ENCODE data around the gene HAX1.
"Not testable (repeated sequence)": the region's sequence is repeated elsewhere in the genome, so short reads cannot be mapped to it uniquely, and the experiment has no call there.

HAX1 gene

GRCh38 chr1:154272217-154272998, at the start of gene HAX1:
HAX1 (plus strand) TSS chr1:154272629; CDS start chr1:154272724, 95 bp downstream.
- peak; percentile 99 for DNase-seq

- DNase-seq: no peak
Measured at GRCh38 chr1:154222918-154223317, 49.5 kb upstream of the HAX1 start.

GRCh38 chr1:154223621-154224020, 48.8 kb upstream of the HAX1 start:
- DNase-seq: no peak

DNA sequence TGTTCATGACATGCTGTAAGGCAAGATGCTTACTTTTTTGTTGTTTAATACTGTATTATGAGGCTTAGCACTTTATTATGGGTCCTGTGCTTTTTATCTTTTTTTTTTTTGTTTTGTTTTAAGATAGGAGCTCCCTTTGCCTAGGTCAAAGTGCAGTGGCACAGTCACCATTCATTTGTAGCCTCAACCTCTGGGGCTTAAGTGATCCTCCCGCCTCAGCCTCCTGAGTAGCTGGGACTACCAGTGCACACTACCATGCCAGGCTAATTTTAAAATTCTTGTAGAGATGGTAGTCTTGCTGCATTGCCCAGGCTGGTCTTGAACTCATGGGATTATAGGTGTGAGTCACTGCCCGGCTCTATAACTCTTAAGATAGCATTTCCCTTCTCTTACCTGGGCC, 47.1 kb upstream of the HAX1 start:
- no peak for DNase-seq

DNA sequence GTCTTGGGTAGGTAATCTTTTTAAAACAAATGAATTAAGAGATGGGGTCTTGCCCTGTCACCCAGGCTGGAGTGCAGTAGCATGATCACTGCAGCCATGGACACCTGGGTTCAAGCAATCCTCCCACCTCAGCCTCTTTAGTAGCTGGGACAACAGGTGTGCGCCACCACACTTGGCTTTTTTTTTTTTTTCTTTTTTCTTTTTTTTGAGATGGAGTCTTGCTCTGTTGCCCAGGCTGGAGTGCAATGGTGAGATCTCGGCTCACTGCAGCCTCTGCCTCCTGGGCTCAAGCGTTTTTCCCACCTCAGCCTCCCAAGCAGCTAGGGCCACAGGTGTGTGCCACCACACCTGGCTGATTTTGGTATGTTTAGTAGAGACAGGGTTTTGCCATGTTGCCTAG, 41.3 kb upstream of the HAX1 start:
- not testable (repeated sequence) for DNase-seq

GRCh38 chr1:154233127-154233526, 39.3 kb upstream of the HAX1 start:
- DNase-seq: not testable (repeated sequence)

GRCh38 chr1:154236855-154237254, 35.6 kb upstream of the HAX1 start:
- no peak for DNase-seq

- DNase-seq: no peak
Measured at GRCh38 chr1:154237435-154237834, 35.0 kb upstream of the HAX1 start.

DNA sequence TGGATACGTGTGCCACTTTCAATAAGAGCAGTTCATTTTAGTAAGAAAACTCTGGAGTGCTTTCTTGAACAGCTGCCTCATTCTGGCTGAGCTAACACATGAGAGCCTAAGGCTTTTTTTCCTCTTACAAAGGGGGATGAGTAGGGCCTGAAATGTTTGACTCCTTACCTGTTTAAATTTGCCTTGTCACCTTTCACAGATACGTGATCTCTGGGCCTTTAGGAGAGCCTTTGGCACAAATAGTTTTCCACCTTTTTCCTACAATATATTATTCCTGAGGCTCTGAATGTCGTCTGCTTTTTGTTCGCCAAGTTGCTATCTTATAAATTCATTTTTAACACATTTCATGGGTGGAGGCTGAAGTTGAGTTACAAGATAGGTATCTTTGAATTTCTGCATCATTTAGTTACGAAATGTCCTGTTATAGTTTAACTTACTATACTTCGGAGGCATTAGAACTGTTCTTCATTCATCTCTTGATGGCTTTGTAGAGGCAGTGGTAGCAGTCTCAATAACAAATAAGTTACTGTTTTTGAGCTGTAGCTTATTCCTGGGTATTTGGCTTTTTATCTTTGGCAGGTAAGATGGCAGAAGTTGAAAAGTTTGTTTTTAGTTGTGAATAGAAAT, 34.4 kb upstream of the HAX1 start:
- DNase-seq: no peak

GRCh38 chr1:154239491-154239890, 32.9 kb upstream of the HAX1 start:
- no peak for DNase-seq

GRCh38 chr1:154240294-154240833, 32.1 kb upstream of the HAX1 start:
- no peak for DNase-seq

DNA sequence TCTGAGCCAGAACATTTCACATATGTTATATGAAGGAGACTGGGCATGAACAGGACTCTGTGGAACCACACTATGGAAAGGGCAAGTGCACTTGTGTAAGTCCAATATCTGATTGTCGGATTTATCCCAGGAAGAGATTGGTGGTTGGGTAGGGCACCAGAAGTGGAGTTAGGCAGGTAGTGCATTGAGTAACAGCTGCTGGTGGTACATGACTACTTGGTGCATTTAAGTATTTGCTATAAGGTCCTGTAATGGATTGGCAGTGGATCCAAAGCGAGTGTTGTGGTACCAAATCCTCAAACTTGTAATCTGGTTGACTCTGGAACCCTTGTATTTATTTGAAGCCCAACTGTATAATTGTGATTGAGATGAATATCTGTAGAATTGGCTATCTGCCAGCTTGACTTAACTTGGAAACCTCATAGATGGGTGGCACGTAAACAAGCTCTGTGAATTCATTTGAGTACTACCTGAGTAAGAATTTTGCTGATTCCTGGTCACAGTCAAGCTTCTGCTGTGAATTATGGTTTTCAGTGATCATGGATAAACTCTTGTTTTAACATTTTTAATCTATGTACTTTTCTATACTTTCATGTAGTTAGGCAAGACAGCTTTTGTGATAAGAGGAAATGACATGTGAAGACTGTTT, 30.6 kb upstream of the HAX1 start:
- peak; percentile 17 for DNase-seq

DNA sequence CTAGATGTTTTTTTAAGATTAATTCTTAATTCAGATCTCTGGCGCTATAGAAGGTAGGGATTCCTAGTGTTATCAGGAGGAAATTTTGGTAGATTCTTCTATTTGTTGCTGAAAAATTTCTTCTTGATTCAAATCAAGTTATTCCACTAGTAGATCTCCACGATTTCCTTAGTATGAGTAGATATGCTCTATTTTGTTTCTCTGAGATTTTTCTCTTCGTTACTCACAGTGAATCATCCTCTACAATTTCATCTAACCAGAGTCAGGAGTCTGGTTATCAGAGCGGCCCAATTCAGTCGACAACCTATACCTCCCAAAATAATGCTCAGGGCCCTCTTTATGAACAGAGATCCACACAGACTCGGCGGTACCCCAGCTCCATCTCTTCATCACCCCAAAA, 18.8 kb upstream of the HAX1 start:
- no peak for DNase-seq

DNA sequence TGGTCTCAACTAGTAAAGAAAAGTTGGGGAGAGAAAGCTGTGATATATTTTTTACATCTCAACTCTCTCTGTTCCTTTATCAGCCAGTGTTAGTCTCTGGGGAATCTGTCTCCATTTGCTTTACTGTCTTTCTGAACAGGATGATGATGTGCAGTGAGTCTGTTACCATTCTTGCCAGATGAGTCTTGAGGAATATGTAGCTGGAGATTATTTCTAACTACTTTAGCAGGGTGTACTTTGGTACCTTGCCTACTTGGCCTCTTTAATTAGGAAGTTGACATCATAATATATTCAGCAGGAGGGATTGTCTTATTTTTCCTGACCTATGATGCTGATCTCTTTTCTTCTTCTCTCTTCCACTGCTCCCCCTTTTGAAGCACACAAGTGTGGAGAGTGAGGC, 15.7 kb upstream of the HAX1 start:
- DNase-seq: no peak

GRCh38 chr1:154258784-154259183, 13.6 kb upstream of the HAX1 start:
- no peak for DNase-seq

DNA sequence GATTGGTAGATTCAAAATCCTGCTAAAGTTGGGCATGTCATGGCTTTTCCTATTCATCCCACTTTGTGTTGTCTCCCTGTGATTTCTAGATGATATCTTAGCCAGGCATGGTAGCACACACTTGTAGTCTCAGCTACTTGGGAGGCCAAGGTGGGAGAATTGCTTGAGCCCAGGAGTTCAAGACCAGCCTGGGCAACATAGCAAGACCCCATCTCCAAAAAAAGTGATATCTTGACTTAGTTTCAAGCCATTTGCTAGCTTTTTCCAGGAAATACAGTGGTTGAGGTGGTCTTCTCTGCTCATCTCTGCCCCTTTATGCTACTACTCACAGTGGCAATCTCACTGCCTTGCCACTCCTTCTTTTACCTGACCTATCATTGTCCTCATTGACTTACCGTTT, 12.3 kb upstream of the HAX1 start:
- no peak for DNase-seq

DNA sequence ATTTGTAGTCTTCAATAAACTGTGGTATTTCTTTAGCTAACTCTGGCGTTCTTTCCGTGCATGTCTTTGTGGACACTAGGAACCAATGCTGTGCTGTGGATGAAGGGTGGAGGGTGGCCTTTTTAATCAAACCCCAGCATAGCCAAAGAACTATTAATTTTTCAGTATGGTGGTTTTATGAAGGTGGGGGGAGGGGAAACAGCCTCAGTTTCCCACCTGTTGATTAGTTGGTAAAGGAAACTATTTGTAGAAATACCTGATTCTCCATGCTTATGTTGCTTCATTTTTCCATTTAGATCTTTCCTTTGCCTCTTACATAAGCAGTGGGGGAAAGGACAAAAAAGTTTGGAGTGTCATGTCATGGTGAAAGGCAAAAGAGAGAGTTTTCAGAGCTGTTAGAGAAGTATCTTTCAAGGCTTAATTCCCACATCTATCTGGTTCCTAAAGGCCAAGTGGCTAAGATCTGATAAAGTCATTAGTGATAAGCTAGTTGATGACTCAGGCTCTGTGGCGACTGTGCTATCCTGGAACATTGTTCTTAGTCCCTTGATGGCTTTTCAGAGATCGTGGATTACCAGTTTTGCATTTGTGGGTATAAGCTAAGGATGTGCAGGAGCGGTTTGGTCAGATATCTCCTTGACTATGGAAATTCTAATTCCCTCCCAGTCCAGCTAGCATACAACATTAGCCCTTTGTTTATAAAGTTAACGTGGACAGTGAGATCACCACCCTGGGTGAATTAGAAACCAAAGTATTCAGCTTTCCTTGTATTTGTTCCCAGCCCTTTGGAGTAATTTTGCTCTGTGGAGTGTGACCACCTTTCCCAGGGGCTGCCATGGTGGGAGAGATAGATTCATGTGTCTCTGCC, 8.7 kb upstream of the HAX1 start:
- DNase-seq: no peak

DNA sequence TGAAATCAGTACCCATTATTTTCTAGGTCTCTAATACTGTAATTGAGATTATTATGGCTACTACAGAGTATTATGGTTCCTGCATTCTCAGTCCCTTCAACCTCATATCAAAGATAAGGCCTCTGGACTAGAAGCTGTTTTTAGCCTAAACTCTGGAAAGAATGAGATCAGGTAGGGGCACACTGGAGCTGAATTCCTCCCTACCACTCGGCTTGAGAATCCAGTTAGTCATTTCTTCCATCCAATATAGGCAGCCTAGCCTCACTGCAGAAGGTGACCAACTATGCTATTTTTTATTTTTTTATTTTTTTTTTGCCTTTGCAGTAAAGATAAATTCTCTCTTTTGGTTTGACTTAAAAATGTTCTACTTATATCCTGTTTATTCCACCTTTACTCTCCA, 8.0 kb upstream of the HAX1 start:
- DNase-seq: no peak

DNA sequence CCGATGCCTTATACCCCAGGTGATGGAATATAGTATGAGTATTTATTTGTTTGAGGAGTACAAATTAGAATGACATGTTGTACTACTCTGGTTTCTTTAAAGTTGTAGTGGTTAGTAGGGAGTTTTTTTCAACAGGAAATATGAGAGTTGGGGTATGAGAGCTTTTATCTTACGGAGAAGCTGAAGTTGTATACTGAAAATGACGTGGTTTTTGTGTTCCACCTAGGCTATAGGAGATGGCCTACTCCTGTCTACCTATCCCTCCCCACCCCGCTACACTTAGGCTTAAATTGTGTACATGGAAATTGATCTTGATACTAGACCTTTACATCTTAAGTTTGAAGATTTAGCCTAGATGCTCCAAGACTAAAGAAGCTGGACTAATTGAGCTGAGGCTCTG, 6.8 kb upstream of the HAX1 start:
- peak; percentile 65 for DNase-seq

DNA sequence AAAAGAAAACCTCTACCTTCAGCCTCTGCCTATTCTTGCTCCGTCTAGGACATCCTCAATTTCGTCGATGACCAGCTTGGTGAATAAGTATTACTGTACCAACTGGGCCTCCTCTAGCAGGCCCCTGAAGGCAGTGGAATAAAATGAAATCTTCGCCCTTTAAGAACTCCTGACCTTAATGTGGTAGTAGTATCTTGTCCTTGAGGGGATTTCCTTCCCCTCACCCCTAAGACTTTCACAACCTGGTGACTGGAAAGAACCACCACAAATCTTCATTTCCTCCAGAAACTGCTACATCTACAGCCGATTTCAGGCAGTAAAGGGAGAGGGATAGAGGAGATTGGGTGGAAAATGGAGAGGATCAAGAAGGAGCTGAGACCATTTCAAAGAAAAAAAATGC, 1.6 kb upstream of the HAX1 start:
- DNase-seq: no peak

DNA sequence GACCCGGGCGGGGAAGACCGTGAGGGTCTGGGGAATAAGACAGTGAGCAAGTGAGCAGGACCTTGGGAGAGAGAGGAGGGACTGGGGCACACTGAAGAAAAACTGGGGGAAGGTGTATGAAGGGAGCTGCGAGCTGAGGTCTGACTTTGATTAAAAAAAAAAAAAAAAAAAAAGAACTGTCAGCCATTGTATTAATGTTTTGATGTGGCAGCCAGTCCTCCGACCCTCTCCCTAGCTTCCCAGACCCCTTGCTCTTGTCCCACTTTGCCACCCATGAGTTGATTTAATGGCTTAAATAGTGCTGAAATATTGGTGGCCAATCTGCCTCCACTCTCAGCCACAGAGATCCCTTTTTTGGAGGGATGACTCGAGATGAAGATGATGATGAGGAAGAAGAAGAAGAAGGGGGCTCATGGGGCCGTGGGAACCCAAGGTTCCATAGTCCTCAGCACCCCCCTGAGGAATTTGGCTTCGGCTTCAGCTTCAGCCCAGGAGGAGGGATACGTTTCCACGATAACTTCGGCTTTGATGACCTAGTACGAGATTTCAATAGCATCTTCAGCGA, 652 bp downstream of the HAX1 start:
- no peak for DNase-seq

DNA sequence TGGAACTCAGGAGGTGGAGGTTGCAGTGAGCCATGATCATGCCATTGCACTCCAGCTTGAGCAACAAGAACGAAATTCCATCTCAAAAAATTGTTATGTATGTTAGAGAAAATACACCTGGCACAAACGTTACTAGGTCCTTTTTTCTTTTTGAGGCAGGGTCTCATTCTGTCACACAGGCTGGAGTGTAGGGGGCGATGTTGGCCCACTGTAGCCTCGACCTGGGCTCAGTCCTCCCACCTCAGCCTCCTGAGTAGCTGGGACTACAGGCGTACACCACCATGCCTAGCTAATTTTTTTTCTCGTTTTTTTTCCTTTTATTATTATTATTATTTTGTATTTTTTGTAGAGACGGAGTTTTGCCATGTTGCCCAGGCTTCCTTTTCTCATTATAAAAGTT, 4.4 kb downstream of the HAX1 start:
- DNase-seq: peak; percentile 46

- DNase-seq: not testable (repeated sequence)
Measured at GRCh38 chr1:154287591-154287990, 15.2 kb downstream of the HAX1 start.

Data from CD4-positive, alpha-beta T cell treated with Interleukin-17A for 1 hour (primary cell).